NCI-H226 (cell line): ENCODE measurements around the gene EPN2.
A peak's percentile ranks its signal among the peaks of the same experiment; 100 is the strongest.

Experiments
- DNase-seq: peaks from one replicate; pipeline ENCODE4 v3.0.0-alpha.2; 2015

Gene EPN2

DNA sequence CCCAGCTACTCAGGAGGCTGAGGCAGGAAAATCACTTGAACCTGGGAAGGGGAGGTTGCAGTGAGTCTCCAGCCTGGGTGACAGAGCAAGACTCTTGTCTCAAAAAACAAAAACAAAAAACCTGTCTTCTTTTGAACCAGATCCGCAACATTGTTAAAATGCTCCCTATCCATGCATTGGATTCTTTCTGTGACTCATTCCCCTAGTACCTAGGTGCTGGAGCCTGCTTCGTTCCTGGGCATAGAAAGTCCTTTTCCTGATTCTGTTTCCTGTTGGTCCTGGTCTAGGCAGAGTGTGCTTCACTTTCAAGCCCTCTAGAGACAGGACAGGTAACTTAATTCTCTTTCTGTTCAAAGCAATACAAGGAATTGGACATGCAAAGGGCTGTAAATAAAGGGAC is 5.2 kb downstream of the EPN2 start:
- DNase-seq: no peak

DNA sequence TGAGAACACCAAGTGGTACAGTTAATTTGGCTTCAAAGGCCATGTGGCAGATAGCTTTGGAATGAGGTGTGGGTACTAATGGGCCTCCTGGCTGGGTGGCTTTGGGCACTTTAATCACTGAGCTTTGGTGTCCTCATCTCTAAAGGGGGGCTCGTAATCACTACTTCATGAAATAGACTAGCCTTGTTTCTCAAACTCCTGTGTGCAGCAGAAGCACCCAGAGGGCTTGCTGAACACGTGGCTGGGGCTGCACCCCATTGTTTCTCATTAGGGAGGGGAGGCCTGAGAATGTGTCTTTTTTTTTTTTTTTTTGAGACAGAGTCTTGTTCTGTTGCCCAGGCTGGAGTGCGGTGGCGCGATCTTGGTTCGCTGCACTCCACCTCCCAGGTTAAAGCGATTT is 5.8 kb downstream of the EPN2 start:
- DNase-seq: no peak

DNA sequence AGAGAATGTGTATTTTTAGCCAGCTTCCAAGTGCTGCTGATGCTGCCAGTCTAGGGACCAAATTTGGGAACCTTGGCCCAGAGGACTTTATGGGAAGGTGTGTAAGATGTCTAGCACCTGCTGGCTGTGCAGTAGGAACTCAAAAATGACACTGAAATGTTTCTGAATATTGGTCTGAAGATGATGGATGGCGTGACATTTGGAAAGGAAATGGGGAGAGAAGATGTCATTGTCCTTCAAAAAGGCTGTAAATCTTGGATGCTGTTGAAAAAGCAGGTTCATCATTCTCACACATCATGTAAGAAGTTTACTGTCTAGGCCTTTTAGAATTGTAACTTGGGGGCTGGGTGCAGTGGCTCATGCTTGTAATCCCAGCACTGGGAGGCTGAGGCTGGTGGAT is 6.7 kb downstream of the EPN2 start:
- no peak for DNase-seq

DNA sequence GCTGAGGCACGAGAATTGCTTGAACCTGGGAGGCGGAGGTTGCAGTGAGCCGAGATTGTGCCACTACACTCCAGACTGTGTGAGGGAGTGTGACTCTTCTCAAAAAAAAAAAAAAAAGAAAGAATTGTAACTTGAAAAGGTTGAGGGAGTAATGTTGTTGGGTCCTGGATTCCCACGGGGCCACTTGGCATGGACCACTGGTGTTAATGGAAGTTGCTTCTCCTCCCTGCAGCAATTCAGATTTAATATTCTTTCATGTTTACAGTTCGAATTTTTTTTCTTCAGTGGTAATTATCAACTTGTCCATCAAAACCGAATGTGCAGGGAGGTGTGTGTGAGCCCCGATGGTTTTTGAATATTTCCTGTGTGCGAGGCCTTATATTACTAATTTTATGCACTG is 7.2 kb downstream of the EPN2 start:
- DNase-seq: no peak

DNA sequence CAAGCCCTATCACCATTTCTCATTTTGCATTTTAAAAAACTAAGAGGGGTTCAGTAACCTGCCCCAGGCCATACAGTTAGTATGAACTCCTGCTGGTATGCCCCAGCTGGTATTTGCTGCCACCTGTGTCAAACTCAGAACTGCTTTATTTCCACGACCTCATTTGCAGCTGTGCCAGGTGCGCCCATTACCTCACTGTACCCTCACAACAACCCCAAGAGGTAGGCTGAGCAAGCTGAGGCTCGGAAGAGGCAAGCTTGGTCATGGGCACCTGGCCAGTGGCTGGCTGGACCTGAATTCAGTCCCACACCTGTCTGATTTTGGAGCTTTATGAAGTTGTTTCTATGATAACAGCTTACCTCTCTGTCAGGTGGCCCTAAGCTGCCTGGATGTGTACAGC is 7.6 kb downstream of the EPN2 start:
- DNase-seq: no peak

DNA sequence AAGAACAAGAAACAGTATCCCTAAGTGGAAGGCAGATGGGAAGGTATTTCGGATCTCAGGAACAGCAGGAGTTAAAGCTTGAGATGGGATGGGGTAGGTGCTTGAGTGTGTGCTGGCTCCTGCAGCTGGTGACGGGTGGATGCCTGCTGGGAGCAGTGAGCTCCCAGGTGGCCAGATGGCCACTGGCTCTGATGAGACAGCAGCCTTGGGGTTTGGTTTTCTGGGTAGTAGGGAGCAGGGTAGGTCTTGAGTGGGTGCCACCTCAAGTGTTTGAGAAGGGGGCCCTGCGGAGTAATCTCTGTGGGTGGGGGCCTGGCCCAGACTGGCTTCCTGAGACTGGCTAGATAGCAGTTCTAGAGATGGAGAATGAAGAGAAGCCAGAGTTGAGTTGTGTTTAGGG is 10.3 kb downstream of the EPN2 start:
- no peak for DNase-seq

DNA sequence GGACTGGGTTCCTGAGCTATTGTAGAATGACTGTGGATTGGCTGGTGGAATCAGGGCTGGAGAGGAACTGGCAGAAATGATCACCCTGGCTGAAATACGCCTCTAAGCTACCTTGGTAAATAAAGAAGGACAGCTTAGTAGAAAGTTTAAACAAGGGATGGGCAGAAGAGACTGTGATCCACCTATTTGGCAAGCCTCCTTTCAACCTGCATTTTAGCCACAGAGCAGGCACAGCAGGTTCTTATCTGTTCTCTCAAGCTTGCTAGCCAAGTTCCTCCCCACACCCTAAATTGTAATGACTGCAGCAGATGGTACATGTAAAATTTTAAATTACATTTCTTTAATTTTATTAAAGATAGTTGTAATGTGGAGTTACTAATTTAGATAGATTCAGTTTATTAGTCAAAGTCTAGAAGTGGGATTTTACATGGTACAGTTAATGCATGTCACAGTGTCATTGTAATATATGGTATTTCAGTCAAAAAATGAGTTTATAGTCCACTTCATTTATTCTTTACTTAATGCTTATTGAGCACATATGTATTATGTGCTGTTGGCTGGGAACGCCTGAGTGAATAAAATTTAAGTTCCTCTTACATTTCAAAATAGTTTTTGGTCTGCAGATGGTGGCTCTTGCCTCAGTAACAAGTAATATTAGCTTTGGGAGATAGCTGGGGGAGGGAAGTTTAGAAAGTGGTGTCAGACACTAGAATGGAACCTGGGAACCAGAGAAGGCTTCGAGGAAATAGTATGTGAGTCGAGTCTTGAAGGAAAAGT is 11.2 kb downstream of the EPN2 start:
- no peak for DNase-seq

DNA sequence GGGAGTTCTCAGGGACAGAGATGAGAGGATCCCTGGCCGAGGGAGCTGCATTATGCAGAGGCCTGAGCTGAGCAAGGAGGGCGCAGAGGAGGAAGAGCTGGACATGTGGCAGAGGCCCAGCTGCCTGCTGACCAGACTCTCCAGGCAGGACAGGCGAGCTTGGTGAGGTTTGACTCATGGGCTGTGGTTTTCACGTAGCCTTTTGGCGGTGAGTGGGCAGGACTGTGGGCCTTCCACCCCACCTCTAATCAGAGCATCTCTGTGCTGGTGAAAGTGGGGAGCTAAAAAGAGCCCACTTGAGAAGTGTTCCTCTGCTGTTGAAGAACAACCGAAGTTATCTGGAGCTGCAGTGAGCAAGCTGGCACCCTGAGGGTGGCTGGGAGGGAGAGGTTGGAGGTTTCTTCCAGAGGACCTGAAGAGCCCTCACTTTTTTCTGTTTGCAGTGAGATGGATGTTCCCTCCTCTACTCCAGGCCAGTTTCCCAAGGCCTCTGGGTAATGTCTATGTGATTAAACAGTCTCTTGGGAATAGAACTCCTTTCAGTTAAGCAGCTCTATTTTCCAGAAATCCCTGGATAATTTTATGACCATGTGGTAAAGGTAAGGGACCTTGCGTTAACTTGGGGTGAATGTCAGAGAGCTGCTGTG is 11.9 kb downstream of the EPN2 start:
- peak; percentile 73 for DNase-seq

DNA sequence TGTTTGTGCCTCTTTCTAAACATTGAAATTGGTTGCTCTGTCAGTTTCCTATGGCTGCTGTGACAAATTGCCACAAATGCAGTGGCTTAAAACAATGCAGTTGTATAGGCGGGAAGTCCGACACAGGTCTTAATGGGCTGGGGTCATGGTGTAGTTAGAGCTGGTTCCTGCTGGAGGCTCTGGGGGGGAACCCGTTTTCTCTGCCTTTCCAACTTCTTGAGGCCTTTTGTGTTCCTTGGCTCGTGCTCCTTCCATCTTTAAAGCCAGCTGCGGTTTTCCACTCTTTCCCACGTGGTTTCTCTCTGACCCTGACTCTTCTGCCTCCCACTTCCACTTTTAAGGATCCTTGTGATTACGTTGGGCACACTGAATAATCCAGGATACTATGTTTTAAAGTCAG is 12.5 kb downstream of the EPN2 start:
- no peak for DNase-seq

DNA sequence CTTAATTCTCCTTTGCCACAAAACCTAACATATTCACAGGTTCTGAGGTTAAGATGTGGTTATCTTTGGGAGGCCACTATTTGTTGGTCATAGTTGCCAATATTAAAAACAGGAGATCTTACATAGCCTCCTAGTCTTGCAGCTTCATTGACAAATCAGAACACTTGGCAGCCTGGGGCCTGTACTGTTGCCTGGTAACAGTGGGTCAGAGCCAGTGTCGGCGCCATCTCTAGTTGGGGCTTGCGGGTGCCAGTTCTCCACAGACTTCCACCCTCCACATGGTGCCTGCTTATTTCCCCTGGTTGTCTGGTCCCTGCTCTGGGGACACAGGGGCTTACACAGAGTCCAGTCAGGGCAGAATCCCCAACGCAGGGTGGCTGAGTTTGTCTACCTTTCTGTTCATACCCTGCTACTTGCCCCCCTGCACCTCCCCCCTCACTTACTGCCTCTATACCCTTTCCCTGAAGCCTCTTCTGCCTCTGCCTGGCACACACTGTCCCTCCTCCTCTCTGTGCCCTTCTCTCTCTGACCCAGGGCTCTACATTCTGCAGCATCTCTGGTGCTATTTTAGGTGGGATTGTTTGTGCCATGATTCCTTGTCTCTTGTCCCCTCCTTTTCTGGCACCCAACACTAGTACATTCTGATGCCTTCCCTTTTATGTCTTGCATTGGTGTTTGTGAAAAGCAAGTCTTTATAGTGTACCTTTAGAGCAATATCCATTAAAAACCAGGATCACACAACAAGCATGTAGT is 13.4 kb downstream of the EPN2 start:
- no peak for DNase-seq

DNA sequence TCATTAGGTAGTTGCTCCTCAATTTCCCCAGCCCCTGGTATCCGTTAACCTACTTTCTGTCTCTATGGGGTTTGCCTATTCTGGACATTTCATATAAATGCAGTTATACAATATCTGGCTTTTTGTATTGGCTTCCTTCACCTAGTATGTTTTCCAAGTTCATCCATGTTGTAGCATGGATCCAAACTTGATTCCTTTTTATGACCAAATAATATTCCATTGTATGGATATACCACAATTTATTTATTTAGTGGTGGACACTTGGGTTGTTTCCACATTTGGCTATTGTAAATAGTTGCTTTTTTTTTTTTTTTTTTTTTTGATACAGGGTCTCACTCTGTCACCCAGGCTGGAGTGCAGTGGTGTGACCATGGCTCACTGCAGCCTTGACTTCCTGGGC is 15.9 kb downstream of the EPN2 start:
- no peak for DNase-seq

DNA sequence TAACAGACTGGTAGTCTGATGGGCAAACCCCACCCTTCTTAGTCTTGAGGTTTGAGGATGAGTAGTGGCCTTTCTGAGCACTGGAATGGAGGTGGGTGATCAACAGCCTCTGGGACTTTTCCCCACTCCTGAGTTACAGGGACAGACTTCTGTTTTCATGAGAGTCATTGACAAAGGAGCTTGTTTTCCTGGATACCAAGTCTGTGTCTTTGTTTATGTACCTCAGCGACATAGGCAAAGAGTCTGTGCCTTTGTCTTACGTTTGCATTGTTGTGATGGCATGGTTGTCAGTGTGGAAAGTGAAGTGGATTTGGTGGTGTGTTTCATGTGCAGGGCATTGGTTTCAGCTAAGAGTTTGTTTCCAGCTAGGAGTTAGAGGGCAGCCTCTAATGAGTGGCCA is 17.5 kb downstream of the EPN2 start:
- no peak for DNase-seq

DNA sequence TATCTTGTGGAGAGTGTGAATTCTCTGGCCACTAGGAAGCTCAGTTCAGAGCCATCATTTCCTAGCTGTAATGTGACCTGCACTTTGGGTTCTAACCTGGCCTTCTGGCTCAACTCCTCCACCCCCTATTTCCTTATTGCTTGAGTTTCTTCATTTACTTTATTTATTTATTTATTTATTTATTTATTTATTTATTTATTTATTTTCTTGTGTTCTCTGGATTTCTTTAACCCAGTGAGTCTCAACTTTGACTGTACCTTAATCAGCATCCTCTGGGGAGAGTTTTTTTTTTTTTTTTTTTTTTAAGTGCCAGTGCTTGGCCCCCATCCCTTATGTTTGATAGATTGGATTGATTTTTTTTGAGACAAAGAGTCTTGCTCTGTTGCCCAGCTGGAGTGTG is 18.1 kb downstream of the EPN2 start:
- no peak for DNase-seq

DNA sequence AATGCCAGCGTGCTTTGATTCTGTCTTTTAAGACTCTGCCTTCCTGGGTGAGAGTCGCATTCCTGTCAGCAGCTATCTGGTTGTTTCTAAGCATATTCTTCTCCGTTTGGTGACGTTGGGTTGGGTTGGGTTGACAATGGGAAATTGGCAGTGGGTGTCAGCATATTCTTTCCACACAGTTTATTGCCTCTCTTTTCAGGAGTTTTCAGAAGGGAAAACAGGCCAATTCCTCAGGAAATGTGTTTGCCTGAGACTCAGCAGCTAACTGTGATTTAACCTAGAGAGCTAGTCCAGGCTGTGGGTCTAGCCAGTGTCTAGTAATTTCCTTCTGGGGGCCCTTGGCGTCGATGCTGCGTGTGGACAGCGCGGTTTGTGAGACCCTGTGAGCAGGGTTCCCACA is 21.2 kb downstream of the EPN2 start:
- no peak for DNase-seq

DNA sequence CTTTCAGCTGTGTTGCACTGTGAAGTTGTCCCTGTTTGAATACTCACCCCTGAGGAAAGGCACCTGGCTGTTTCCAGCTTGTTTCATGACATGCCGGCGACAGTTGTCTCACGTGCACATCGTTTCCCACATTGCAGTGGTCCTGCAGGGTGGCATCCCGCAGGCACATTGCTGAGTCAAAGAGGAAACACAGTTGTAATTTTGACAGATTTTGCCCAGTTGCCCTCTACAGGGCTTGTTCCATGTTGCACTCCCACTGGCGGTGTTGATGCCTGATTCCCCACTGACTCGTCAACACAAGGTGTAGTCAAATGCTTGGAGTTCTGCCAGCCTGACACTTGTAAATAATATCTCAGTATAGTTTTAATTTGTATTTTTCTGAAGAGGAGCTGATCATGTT is 23.8 kb downstream of the EPN2 start:
- peak; percentile 21 for DNase-seq

DNA sequence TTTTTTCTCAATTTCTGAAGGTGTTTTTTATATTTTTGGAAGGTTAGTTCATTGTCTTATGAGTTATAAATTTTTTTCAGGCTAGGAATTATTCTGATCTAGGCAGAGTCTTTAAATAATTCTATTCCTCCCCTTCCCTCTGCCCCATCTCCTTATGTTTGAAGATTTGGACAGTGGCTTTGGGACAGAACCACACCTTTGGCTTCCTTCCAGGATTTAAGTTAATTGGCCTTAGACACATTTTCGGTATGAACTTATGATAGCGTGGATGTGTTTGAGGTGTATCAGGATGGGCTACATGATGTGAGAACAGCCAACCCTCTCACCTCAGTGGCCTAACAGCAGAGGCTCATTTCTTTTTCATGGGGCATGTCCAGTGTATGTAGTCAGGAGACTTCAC is 24.3 kb downstream of the EPN2 start:
- no peak for DNase-seq

DNA sequence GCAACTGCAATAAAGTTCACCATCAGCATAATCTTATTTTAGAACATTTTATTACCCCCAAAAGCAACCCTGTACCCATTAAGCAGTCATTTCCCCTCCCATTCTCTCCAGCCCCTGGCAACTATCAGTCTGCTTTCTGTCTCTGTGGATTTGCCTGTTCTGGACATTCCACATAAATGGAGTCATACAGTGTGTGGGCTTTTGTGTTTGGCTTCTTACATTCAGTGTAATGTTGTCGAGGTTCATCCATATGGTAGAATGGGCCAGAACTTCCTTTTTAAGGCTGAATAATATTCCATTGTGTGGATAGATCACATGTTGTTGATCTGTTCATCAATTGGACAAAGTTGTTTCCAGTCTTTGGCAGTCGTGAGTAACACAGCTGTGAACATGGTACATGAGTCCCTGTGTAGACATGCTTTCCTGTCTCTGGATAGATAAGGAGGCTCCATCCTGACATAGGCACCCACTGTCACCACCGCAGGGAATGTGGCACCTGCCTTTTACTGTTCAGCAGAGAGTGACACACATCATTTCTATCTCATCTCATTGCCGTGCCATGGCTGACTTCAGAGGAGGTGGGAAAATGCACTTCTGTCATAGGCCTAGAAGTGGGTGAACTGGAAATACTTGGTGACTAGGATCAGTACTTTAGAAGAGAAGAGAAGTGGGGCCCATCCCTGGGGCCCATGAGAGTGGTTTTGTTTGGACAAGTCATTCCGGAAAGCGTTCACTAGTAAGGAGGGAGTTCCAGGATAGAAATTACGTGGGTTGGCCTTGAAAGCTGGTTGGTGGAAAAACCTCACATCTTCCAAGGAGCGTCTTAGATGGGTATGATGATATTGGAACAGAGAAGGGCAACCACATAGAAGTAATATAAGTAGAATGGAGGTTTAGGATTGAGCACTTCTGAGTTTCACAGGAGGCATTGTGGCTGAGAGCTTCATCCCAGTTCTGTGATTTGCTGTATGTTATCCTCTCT is 25.8 kb downstream of the EPN2 start:
- peak; percentile 25 for DNase-seq

DNA sequence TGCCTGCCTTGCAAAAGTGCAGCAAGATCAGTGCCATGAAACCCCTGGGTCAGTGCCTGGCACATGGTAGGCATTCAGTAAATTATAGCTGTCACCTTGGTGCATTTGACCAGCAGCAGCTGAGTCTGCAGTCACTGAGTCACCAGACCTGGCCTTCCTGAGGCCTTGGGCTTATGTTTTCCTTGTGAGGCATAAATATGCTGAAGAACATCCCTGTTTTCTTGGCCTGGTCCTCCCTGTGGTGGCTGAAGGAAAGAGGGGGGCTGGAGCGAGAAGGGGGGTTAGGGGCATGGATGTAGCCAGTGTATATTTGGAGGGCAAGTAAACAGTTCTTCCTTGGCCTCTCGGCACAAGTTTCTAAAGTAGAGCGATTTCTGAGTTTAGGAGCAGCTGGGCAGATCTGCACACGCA is 26.5 kb downstream of the EPN2 start:
- no peak for DNase-seq

DNA sequence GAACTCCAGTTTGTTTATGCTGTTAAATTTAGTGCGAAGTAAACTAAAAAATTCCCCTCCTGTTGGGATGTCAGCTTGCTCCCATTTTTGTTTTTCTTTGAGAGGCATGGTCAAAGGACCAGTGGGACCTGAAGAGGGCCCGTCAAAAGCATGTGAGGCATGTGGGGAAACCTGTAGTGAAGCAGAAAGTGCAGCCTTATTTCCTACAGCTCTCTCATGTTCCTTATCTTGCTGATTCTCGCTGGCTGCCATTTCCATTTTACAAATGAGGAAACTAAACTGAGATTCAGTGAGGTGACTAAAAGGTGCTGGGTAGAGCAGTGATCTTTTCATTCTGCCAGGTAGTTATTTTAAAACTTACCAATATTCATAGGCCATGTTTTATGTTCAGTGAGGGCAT is 27.1 kb downstream of the EPN2 start:
- DNase-seq: no peak

DNA sequence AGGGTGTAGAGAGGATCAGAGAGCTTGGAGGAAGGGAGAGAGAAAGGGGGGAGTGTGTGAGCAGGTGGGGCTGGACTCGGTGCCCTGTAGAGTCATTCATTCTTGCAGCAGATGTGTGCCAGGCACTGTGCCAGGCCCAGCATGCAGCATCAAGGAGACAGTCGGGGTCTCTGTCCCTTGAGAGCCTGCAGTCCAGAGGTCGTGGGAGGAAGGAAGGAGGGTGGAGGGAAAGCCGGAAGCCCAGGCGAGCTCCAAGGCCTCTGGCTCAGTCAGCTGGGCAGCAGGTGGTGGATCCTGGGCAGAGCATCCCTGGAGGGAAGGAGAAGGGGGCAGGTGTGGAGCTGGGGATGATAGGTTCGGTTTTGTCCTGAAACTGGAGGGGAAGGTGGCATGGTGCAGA is 27.5 kb downstream of the EPN2 start:
- DNase-seq: no peak

DNA sequence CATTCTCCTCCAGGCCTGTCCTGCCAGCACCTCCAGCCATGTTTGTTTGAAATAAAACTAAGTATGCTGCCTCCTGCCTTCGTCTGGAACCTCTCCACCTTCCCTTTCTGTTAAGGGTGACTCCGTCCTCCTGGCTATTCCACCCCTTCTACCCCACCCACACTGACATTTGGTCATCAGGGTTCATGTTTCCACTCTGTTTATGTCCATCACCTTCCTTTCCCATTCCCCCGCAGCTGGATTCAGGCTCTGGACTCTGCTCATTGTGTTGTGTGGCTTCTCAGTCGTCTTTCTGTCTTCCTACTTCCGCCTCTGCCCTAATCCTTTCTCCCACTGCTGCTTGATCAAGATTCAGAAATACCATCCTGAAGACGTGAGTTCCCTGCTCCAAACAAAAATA is 28.6 kb downstream of the EPN2 start:
- no peak for DNase-seq

DNA sequence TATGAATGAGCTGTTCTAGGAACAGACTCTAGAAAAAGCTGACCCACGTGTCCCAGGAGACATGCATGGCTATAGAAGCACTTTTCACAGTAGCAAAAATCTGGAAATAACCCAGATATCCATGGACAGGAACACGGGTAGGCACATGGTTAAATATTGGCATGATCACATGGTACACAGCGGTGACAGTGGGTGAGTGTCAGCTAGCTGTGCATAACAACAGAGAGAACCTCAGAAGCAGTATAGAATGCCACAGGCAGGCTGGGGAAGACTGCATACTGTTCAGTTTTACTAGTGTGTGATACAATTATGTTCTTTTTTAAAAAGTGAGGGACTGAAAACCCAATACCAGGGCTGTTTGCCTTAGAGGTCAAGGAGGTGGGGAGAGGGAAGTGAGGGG is 31.4 kb downstream of the EPN2 start:
- DNase-seq: no peak

DNA sequence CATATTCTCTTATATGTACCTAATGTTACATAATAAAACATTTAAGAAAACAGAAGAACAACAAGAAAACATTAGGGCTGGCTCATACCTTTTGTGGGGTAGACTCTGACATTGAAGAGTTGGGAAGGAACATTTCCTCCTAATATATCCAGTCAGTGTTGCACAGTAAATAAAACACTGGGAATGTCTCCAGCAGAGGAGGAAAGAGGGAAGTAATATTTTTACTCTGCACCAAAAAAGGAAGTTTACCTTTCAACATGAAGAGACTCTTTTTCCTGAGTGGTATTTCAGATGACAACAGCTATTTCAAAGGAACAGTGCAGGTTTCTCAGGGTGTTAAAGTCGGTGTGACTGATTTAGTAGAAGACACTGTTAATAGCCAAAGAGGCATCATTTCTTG is 31.9 kb downstream of the EPN2 start:
- DNase-seq: no peak
